ENCODE results near the gene COL19A1. TPM values are rescaled to one million over a fixed set of nuclear protein-coding genes. Genes with fewer than 3 reads are reported as not detected.
"Not testable (repeated sequence)": the region's sequence is repeated elsewhere in the genome, so short reads cannot be mapped to it uniquely, and the experiment has no call there.

The COL19A1 gene
- polyA plus RNA-seq, 1 donor, result 3.4 TPM

DNA sequence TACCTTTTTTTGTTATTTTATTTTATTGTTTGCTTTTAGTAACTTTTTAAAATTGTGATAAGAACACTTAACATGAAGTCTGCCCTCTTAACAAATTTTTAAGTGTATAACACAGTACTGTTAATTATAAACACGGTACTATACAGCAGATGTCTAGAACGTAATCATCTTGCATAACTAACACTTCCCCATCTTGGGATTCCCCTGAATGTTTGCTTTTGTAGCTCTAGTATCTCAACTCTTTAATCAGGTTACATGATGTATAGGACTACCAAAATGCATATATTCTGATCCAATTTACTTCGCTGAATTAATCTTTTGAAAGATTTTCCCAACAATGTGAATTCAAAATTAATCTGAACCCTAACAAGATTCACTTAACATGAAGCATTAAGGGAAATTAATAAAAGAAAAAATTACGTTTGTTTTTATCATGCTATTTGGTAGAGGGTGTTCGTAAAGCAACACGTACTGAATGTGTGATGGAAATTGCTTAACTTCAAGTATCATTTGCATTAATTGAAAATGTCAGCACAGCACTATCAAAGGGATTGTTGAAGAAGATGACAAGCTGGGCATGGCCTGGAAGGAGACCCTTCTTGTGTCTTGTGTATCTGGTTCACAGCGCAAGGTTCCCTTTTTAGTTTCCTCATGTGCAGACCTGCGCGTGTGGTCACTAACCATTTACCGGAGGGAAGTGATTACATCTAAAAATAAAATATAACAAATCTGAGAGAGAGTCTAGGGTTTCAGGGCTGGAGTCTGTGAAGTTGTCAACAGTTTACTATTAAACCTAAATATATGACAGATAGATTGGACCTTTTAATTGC is 15.2 kb downstream of the COL19A1 start:
- no peak overlapping the region for H3K4me3 ChIP-seq (ENCODE audit: low read length)
- H3K27me3 ChIP-seq (ENCODE audit: control insufficient read depth, insufficient read depth, low read length), result no peaks in the 10 kb centered on the region
- H3K36me3 ChIP-seq (ENCODE audit: control insufficient read depth, insufficient read depth, low read length), result no peaks in the 10 kb centered on the region
- H3K27ac ChIP-seq (ENCODE audit: low read length), result no peak overlapping the region
- H3K4me1 ChIP-seq (ENCODE audit: control insufficient read depth, insufficient read depth, low read length), result no peaks in the 10 kb centered on the region
- WGBS (ENCODE audit: insufficient coverage, low lambda C conversion rate), result 95% methylated on average over 4 of the region's 10 CpGs
- no peaks in the 10 kb centered on the region for H3K9me3 ChIP-seq (ENCODE audit: control insufficient read depth, low read depth, low read length)
- DNase-seq, result no peak

DNA sequence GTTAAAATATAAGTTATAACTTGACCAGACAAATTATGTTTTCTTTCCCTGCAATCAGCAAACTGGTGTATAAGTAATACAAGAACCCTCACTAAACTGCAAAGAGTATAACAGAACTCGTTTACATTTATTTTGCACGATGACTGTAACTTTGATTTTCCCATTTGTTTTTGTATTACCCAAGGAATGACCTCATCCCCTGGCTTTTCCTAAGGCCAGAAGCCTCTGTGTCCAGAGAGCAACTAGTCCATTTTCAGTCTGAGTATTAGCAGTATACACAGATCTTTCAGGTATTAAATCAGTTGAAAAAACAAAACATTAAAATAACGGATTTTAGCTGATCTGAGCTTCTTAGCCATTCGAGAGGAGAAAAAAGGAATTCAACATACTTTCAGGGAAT is 17.2 kb downstream of the COL19A1 start:
- no peak for DNase-seq
- no peak overlapping the region for H3K4me3 ChIP-seq (ENCODE audit: low read length)
- no peaks in the 10 kb centered on the region for H3K36me3 ChIP-seq (ENCODE audit: control insufficient read depth, insufficient read depth, low read length)
- H3K9me3 ChIP-seq (ENCODE audit: control insufficient read depth, low read depth, low read length), result no peaks in the 10 kb centered on the region
- 83% methylated on average over 4 of the region's 4 CpGs for WGBS (ENCODE audit: insufficient coverage, low lambda C conversion rate)
- no peak overlapping the region for H3K27ac ChIP-seq (ENCODE audit: low read length)
- H3K27me3 ChIP-seq (ENCODE audit: control insufficient read depth, insufficient read depth, low read length), result no peaks in the 10 kb centered on the region
- H3K4me1 ChIP-seq (ENCODE audit: control insufficient read depth, insufficient read depth, low read length), result no peaks in the 10 kb centered on the region

DNA sequence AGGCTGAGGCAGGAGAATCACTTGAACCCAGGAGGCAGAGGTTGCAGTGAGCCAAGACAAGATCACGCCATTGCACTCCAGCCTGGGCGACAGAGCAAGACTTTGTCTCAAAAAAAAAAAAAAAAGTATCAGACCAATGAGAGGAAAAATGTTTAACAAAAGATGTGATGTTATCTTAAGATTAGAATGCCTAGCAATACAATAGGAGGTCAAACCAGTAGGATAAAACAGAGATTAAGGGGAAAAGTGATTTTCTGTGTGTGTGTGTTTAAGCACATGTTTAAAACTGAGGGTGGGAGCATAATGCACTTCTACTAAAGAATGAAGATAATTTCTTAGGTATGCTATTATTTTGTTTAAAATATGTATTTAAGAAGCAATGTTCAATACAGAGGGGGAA is 17.9 kb downstream of the COL19A1 start:
- Histone ChIP-seq H3K4me3 (ENCODE audit: low read length) (no peak overlapping the region), H3K4me1 (ENCODE audit: control insufficient read depth, insufficient read depth, low read length) (no peaks in the 10 kb centered on the region), H3K36me3 (ENCODE audit: control insufficient read depth, insufficient read depth, low read length) (no peaks in the 10 kb centered on the region), H3K9me3 (ENCODE audit: control insufficient read depth, low read depth, low read length) (no peaks in the 10 kb centered on the region), H3K27ac (ENCODE audit: low read length) (no peak overlapping the region), H3K27me3 (ENCODE audit: control insufficient read depth, insufficient read depth, low read length) (no peaks in the 10 kb centered on the region)
- DNase-seq, result no peak
- WGBS (ENCODE audit: insufficient coverage, low lambda C conversion rate), result no CpG with 5 or more reads among the region's 2 CpGs

DNA sequence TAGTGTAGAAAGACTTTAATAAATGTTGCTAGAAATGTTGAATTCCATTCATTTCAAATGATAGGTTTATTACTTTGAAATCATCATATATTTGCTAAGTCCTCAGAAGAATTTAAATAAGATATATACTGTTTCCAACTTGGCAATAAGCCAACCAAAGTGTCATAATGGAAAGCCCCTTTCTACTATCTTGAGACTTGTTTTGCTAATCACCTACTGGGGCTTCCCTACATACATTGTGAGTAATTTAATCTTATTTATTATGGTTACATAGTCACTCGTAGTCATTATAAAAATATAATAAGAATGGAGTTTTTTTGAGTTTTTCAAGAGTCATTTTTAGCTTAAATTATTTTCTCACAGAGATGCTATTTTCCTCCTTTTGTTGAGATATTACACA is 20.7 kb downstream of the COL19A1 start:
- Histone ChIP-seq H3K36me3 (ENCODE audit: control insufficient read depth, insufficient read depth, low read length) (no peaks in the 10 kb centered on the region), H3K27me3 (ENCODE audit: control insufficient read depth, insufficient read depth, low read length) (no peaks in the 10 kb centered on the region), H3K9me3 (ENCODE audit: control insufficient read depth, low read depth, low read length) (no peaks in the 10 kb centered on the region), H3K4me3 (ENCODE audit: low read length) (no peak overlapping the region), H3K4me1 (ENCODE audit: control insufficient read depth, insufficient read depth, low read length) (no peaks in the 10 kb centered on the region), H3K27ac (ENCODE audit: low read length) (no peak overlapping the region)
- DNase-seq, result no peak
- no CpG with 5 or more reads among the region's 1 CpG for WGBS (ENCODE audit: insufficient coverage, low lambda C conversion rate)

GRCh38 chr6:69887714-69888345 is 21.5 kb downstream of the COL19A1 start:
- H3K27me3 ChIP-seq (ENCODE audit: control insufficient read depth, insufficient read depth, low read length), result no peaks in the 10 kb centered on the region
- H3K4me1 ChIP-seq (ENCODE audit: control insufficient read depth, insufficient read depth, low read length), result no peaks in the 10 kb centered on the region
- DNase-seq, result no peak
- H3K4me3 ChIP-seq (ENCODE audit: low read length), result no peak overlapping the region
- H3K27ac ChIP-seq (ENCODE audit: low read length), result no peak overlapping the region
- H3K36me3 ChIP-seq (ENCODE audit: control insufficient read depth, insufficient read depth, low read length), result no peaks in the 10 kb centered on the region
- no peaks in the 10 kb centered on the region for H3K9me3 ChIP-seq (ENCODE audit: control insufficient read depth, low read depth, low read length)
- WGBS (ENCODE audit: insufficient coverage, low lambda C conversion rate), result 100% methylated on average over 1 of the region's 5 CpGs

GRCh38 chr6:69888482-69889233 is 22.3 kb downstream of the COL19A1 start:
- no peak overlapping the region for H3K4me3 ChIP-seq (ENCODE audit: low read length)
- WGBS (ENCODE audit: insufficient coverage, low lambda C conversion rate), result 100% methylated on average over 1 of the region's 6 CpGs
- H3K9me3 ChIP-seq (ENCODE audit: control insufficient read depth, low read depth, low read length), result no peaks in the 10 kb centered on the region
- H3K4me1 ChIP-seq (ENCODE audit: control insufficient read depth, insufficient read depth, low read length), result no peaks in the 10 kb centered on the region
- no peak overlapping the region for H3K27ac ChIP-seq (ENCODE audit: low read length)
- no peaks in the 10 kb centered on the region for H3K36me3 ChIP-seq (ENCODE audit: control insufficient read depth, insufficient read depth, low read length)
- no peaks in the 10 kb centered on the region for H3K27me3 ChIP-seq (ENCODE audit: control insufficient read depth, insufficient read depth, low read length)
- DNase-seq, result no peak

GRCh38 chr6:69889234-69889974 is 23.0 kb downstream of the COL19A1 start:
- 93% methylated on average over 2 of the region's 9 CpGs for WGBS (ENCODE audit: insufficient coverage, low lambda C conversion rate)
- H3K27me3 ChIP-seq (ENCODE audit: control insufficient read depth, insufficient read depth, low read length); H3K4me3 ChIP-seq (ENCODE audit: low read length); H3K9me3 ChIP-seq (ENCODE audit: control insufficient read depth, low read depth, low read length); H3K4me1 ChIP-seq (ENCODE audit: control insufficient read depth, insufficient read depth, low read length); DNase-seq; H3K36me3 ChIP-seq (ENCODE audit: control insufficient read depth, insufficient read depth, low read length); H3K27ac ChIP-seq (ENCODE audit: low read length): not testable (repeated sequence)

- H3K27me3 ChIP-seq (ENCODE audit: control insufficient read depth, insufficient read depth, low read length); H3K27ac ChIP-seq (ENCODE audit: low read length); DNase-seq; H3K36me3 ChIP-seq (ENCODE audit: control insufficient read depth, insufficient read depth, low read length); H3K4me3 ChIP-seq (ENCODE audit: low read length); H3K9me3 ChIP-seq (ENCODE audit: control insufficient read depth, low read depth, low read length); H3K4me1 ChIP-seq (ENCODE audit: control insufficient read depth, insufficient read depth, low read length): not testable (repeated sequence)
- no CpG with 5 or more reads among the region's 1 CpG for WGBS (ENCODE audit: insufficient coverage, low lambda C conversion rate)
These were observed 26.2 kb downstream of the COL19A1 start for GRCh38 chr6:69892561-69892960.

- not testable (repeated sequence) for H3K4me3 ChIP-seq (ENCODE audit: low read length); H3K9me3 ChIP-seq (ENCODE audit: control insufficient read depth, low read depth, low read length); DNase-seq
These were observed 26.9 kb downstream of the COL19A1 start for GRCh38 chr6:69893266-69893665.

More at GRCh38 chr6:69893266-69893665, 26.9 kb downstream of the COL19A1 start:
- not testable (repeated sequence) for H3K4me1 ChIP-seq (ENCODE audit: control insufficient read depth, insufficient read depth, low read length); H3K27ac ChIP-seq (ENCODE audit: low read length); H3K27me3 ChIP-seq (ENCODE audit: control insufficient read depth, insufficient read depth, low read length); H3K36me3 ChIP-seq (ENCODE audit: control insufficient read depth, insufficient read depth, low read length)

All from large intestine (tissue), 3 donors.